GM21515 (cell line): ENCODE data around the gene RBM38.

Source experiments
- ATAC-seq: cut with Tn5 transposase; IDR thresholded peaks from one replicate; pipeline ENCODE4 v1.9.1; 2021; ENCODE audit not compliant: unreplicated experiment

Gene RBM38

GRCh38 chr20:57448764-57449354 is 57.7 kb downstream of the RBM38 start:
- ATAC-seq = no peak

DNA sequence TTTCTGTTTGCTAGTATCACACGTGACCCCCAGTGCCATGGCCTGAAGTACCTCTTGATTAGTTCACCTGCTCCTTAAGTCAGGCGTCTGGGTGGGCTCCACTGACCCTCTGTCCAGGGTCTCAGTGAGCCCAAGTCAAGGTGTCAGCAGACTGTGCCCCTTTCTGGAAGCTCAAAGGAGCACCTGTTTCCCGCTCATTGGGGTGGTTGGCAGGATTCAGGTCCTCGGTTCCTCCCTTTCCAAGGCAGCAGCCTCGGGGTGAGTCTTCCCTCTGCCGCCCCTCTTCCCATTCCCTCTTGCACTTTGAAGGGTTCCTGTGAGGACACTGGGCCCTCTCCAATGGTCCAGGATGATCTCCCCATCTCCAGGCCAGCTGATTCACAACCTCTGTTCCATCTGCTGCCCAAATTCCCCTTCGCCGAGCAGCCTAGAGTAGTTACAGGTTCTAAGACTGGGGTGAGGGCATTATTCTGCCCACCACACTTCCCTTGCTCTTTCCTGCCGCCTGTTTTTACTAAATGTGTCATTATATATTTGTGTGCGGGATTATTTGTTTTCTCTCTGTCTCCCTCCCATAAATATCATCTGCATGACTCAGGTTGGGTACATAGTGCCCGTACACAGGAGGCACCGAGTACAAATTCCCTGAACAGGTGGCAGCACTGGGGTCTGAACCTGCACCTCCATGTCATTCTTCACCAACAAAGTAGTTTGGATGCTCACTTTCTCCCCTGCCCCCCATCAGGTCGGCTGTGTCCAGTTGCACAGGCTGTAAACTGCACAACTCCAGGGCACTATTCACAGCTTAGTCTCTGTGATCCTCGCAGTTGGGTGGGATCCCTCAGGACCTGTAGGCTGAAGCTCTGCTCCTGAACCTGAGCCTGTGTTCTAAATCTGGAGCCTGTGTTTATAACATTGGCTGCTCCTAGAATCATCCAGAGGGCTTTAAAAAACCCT is 58.5 kb downstream of the RBM38 start:
- no peak for ATAC-seq

GRCh38 chr20:57450419-57450818 is 59.2 kb downstream of the RBM38 start:
- ATAC-seq = peak; percentile 80

DNA sequence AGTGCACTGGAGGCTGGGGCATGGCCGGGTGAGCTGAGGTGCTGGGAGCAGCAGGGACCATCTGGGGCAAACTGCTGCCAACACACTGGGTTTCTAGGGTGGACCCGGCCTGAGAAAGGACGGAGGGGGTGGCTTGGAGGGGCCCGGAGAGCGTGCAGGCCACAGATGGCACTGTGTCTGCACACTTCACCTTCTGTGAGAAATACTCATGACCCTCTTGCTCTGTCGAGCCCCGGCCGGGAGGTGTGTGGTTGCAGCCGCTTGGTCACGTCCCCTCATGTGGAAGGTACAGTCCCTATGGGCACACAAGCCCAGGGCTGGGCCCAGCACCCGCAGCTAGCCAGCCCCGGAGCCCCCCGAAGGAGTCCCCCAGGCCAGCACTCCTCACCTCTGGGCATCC is 59.7 kb downstream of the RBM38 start:
- no peak for ATAC-seq

- no peak for ATAC-seq
These were observed 60.2 kb downstream of the RBM38 start for GRCh38 chr20:57451431-57451794.

DNA sequence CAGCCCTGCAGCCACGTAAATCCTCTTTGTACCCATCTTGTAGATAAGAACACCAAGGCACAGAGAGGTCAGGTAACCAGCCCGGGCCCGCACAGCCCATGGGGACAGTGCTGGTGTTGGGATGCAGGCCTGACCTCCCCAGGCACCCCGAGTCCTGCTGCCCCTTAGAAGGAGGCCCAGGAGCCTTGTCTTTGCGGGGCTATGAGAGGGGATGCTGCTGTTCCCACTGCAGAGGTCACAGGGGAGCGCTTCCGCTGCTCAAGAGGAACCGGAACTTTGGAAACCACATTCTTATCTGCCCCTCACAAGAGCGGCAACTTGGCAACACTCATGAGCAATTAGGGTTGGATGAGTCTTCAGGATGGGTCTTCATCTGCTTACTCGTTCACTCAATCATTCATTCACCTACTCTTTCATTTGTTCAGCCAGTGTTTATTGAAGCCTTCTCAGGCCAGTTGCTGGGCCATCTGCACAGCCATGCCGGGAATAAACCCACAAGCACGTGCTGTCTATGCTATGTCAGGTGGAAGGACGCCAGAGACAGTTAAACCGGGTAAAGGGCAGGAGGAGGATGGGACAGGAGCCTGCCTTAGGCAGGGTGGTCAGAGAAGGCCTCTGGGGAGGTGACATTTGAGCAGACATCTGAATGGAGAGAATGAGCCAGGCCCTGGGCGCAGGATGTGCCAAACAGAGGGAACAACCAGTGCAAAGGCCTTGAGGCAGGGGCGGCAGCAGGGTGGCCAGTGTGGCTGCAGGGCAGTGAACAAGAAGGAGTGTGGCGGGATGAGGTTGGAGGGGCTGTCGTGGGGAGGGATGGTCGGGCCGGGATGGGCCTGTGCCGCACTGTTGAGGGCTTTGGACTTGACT is 60.8 kb downstream of the RBM38 start:
- no peak for ATAC-seq

- ATAC-seq = no peak
These were observed 64.2 kb downstream of the RBM38 start for GRCh38 chr20:57455386-57455785.

- no peak for ATAC-seq
These were observed 64.9 kb downstream of the RBM38 start for GRCh38 chr20:57456116-57456515.

- no peak for ATAC-seq
These were observed 66.3 kb downstream of the RBM38 start for GRCh38 chr20:57457243-57458095.

- no peak for ATAC-seq
These were observed 67.4 kb downstream of the RBM38 start for GRCh38 chr20:57458400-57459160.
